ENCODE results near the gene SBF1.

DNA sequence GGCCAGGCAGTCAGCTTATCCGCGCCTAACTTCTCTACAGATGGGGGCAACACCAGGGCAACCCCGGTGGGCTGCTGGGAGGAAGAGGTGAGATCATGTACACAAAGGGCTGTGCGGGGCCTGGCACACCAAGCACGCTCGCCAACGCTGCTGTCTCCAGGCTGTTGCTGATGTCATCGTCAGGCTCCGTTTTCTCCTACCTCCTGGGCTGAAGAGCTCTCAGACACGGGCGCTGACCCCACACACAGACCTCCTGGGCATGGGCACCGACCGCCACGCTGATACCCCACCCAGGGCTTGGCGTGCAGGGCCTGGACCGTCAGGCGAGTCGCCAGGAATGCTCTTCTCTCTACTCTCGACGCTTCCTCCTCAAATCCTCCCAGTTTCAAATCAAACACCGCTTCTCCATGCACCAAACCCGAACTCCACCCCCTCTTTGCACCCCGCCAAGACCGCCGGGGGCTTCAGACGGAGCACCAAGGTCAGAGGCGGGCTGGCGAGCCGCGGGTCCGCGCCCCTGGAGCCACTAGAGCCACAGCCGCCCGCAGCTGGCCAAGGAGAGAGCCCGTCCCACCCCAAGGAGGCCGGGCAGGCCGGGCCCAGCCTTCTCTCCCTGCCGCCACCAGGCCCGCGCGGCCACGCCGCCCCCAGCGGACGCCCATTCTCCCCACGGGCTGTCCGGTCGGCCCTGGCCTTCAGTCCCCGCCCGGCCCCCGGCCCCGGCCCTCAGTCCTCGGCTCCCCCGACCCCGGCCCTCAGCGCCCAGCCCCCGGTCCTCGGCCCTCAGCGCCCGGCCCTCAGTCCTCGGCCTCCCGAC lies 772 bp downstream of the SBF1 start:
- TF ChIP-seq TSHZ2 (CRISPR knock-in tag; IDR thresholded peaks at IDR 0.05) (no peak), ZNF8 (CRISPR knock-in tag; IDR thresholded peaks at IDR 0.05) (no peak), ZNF70 (CRISPR knock-in tag; IDR thresholded peaks at IDR 0.05) (peak; percentile 95), PPARA (CRISPR knock-in tag; IDR thresholded peaks at IDR 0.05; ENCODE audit: borderline replicate concordance) (no peak), ZNF565 (CRISPR knock-in tag; conservative IDR thresholded peaks at IDR 0.05; ENCODE audit: low read depth) (no peak), TOX (CRISPR knock-in tag; IDR thresholded peaks at IDR 0.05; ENCODE audit: borderline replicate concordance) (no peak), RARB (CRISPR knock-in tag; IDR thresholded peaks at IDR 0.05) (no peak)
- TF ChIP-seq, protein P1, sequence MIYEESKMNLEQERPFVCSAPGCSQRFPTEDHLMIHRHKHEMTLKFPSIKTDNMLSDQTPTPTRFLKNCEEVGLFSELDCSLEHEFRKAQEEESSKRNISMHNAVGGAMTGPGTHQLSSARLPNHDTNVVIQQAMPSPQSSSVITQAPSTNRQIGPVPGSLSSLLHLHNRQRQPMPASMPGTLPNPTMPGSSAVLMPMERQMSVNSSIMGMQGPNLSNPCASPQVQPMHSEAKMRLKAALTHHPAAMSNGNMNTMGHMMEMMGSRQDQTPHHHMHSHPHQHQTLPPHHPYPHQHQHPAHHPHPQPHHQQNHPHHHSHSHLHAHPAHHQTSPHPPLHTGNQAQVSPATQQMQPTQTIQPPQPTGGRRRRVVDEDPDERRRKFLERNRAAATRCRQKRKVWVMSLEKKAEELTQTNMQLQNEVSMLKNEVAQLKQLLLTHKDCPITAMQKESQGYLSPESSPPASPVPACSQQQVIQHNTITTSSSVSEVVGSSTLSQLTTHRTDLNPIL (CRISPR knock-in tag; IDR thresholded peaks at IDR 0.05; ENCODE audit: low read depth) = no peak
- TF ChIP-seq, protein P2, sequence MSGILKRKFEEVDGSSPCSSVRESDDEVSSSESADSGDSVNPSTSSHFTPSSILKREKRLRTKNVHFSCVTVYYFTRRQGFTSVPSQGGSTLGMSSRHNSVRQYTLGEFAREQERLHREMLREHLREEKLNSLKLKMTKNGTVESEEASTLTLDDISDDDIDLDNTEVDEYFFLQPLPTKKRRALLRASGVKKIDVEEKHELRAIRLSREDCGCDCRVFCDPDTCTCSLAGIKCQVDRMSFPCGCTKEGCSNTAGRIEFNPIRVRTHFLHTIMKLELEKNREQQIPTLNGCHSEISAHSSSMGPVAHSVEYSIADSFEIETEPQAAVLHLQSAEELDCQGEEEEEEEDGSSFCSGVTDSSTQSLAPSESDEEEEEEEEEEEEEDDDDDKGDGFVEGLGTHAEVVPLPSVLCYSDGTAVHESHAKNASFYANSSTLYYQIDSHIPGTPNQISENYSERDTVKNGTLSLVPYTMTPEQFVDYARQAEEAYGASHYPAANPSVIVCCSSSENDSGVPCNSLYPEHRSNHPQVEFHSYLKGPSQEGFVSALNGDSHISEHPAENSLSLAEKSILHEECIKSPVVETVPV (CRISPR knock-in tag; IDR thresholded peaks at IDR 0.05) = no peak

Measured in SK-N-SH treated with all-trans-retinoic acid at 6 μM for 48 hours (cell line).